Stimulated activated CD8-positive, alpha-beta memory T cell treated with anti-CD3 and anti-CD28 coated beads, Interleukin-15, amount 100 ng/mL, for 48 hours (primary cell): ENCODE measurements around the gene PSG5.
"Not testable (repeated sequence)": the region's sequence is repeated elsewhere in the genome, so short reads cannot be mapped to it uniquely, and the experiment has no call there.

ENCODE experiments used
- DNase-seq, 2 donors: peaks; one replicate each; pipeline ENCODE4 v3.0.0-alpha.2; 2020; ENCODE audit warnings: low read depth in 2 of 2

PSG5 gene

DNA sequence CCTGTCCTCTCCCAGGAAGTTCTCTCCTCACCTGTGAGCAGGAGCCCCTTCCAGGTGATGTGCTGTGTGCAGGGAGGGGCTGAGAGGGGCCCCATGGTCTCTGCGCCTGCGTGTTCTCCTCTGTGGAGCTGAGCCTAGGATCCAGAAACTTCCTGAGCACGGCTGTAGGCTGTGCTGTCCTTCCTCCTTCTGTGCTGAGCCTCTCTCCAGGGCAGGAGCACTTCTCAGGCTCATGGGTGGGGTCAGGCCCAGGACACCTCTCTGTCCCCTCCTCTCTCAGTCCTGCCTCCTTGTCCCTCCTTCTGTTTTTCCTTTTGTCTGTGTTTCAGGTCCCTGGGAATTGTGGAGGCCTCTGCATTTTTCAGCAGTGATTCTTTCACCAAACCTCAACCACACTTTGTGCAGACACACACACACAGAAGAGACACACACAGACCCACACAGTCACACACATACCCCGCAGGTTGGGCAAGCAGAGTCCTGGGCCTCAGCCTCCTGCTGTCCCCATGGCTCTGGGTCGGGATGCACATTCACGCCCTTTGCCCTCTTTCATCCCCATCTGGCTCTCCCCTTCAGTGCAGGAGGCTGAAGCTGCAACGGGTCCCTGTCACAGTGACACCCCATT lies at the start of gene PSG5:
TSS of gene PSG5 (minus strand) at position 226 of the 625 bp plus-strand sequence. CDS start at position 95, 131 bp downstream.
- not testable (repeated sequence) for DNase-seq

DNA sequence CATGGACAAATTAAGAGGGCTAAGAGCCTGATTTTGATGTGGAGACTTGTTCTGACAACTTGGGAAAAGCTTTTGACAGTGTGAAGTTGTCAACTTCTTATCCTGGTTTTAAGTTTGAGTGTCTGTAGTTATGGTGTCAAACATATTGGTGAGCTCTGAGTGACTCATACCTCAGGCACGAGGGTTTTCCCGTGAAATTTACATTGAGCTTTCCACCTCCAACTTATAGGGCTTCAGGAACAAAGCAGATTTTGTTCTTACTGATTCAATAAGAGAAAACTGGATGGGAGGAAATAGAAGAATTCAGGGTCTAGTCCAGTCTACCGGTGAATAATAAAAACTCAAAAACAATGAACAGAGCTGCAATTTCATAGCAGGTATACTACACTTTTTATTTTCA lies 49.4 kb upstream of the PSG5 start:
- not testable (repeated sequence) for DNase-seq

DNA sequence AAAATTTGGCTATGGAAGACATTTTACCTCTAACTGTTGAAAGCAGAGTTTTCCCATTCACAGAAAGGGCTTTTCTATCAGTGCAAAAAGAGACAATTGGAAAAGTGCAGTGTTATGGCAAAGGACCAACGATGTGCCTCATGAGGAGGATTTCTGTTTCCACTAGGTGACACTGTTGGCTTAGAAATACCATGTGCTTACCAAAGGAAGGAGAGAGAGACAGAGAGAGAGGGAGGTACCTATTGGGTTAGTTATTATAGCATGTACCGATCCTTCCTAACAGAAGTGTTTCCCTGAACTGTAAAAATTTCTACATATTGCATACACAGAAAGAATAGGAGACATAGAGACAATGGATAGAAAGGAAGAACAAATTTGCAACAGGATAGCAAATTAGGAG lies 43.0 kb upstream of the PSG5 start:
- DNase-seq = no peak

DNA sequence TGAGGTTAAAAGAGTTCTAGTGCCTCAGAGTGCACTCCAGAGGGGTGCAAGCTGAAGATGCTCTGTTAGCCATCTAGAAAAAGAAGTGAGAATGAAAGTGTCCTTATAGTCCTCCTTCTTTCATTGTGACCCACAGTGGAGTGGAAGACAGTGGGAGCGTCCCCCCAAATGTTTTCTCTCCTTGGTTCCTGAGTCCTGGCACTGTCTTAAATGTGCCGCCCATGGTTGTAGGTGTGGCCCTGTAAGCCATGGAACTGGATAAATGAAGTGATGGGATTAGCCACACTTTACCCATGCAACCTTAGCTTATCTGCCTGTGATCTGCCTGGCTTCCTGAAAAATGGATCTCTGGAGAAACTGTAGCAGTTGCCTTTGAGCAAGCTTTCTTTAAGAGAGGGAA lies 42.4 kb upstream of the PSG5 start:
- not testable (repeated sequence) for DNase-seq

DNA sequence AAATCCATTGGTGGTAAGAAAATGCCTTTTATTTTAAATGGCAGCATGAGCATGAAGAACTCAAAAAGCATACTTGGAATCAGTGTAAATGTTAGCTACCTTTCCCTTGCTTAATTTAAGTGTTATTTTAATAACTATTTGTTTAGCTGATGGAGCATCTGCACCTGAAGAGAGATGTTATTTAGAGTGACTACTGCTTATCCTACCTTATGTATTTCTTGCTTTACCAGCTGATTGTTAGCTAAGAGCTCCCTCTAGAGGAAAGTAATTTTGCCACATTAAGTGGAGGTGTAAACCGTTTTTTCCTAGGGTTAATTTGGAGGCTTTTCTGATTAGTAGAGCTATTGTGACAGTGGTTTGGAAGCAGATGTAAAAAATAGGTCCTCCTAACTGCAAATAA lies 40.6 kb upstream of the PSG5 start:
- DNase-seq = not testable (repeated sequence)

DNA sequence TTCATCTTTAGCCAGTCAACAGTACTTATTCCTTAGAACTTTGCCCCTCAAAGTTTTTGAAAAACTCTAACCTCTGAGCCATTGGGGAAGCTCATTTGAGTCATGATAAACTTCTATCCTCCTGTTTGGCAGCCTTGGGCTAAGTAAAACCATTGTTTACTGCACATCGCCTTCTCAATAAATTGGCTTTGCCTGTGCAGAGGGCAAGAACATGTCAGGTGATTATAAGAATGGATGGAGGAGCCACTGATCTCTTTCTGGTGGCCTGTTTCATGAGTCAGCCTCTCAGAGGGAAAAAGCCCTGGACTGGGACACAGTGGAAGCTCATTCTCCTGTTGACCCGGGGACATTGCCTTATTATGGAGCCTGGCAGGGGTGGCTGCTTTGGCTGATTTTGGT lies 38.5 kb upstream of the PSG5 start:
- DNase-seq = no peak

DNA sequence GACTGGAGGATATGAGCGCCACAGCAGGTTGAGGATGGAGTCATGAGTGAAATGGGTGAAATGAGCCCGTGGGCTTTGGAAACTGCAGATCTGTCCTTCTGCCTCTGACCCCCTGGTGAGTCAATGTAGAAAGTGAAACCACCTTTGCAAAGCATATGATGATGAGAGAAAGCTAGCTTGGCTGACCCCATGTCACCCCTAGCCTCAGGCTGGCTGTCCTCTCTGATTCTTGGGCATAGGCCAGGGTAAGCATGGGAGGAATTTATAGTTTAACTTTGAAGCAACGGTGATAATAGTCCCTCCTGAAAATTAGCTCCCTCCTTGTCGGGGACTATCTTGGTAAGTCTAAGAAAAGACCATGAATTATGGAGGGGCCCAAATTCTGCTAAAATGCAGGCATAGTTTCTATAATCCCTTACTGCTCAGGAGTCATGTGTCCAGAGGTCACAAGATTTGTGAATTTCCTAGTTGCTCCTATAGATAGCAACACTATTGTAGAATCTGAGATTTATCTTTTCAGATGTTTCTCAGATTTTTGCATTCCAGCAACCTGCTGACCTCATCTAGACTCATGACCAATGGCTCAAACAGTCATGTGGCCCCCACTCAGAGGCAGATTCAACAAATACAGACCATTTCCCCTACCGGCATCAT lies 38.0 kb upstream of the PSG5 start:
- DNase-seq = not testable (repeated sequence)

DNA sequence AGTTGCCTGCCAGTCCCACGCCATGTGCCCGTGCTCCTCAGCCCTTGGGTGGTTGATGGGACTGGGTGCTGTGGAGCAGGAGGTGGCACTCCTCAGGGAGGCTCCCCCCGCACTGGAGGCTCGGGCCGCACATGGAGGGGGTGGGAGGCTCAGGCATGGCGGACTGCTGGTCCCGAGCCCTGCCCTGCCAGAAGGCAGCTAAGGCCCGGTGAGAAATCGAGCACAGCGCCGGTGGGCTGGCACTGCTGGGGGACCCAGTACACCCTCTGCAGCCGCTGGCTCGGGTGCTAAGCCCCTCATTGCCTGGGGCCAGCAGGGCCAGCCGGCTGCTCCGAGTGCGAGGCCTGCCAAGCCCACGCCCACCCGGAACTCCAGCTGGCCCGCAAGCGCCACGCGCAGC lies 35.6 kb upstream of the PSG5 start:
- DNase-seq = not testable (repeated sequence)

DNA sequence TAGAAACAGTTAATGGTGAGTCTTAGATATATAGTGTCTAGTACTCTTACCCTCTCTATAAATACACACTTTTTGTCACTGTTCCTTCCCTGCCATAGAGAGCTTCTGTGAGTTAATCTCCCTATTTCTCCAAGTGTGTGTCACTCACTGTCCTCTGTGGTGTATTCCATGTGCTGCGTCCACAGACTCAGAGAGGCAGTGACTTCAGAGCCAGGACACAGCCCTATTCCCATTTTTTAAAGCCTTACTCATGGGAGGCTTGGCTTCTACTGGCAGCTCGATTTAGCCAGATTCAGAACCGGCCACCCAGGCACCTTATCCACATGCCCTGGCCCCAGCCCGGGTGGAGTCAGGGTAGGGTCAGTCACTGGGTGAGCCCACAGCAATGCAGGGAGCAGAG lies 32.8 kb upstream of the PSG5 start:
- DNase-seq = not testable (repeated sequence)

DNA sequence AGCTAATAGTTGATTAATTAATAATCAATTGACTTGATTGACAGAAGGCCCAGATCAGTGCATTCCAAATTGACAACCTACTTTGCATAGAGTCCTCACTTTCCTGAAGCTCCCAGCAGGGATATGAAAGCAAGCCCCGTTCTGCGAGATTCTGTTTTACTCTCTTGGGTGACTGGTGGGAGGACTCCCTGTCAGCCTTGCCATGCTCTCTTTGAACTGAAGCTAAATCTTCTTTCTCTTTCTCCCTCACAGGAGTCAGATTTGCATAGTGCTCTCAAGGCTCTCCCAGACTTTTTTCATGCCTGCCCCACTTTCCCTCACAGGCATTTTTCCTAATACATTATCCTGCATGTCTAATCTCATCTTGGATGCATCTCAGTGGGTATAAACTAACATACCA lies 29.5 kb upstream of the PSG5 start:
- DNase-seq = not testable (repeated sequence)

DNA sequence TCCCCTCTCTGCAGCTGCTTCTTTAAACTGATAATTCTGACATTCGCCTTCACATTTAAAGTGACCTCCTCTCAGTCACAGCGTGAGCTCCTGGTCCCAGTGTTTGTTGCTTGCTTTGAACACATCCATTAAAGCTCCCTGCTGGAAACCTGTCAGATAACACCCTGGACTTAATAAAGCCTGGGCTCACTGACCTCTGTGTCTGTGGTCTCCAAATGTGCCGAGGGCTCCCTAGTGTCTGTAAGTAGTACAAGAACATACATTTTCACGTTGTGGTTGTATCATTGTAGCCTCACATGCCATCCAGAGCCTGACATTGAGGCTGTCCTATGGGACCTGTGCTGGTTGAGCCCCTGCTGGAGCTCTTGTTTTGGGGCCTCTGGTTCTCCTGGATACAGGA lies 21.7 kb upstream of the PSG5 start:
- DNase-seq = no peak

DNA sequence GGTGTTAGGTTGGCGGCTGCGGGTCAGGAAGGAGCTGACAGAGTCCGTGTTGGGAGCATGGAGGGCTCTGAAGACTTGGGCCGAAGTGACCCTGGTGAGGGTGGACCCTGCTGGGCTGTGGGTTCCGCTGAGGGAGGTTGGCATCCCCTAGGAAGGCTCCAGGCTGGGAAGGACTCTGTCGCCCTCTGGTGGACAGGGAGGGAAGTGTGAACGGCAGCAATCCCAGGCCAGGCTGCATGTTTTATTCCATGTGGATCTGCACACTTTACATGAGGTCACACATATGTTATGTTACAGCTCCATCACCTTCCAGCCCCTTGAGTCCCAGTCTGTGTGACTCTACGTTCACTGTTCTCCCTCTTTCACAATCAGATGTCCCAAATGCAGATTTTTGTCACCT lies 20.8 kb upstream of the PSG5 start:
- DNase-seq = not testable (repeated sequence)

DNA sequence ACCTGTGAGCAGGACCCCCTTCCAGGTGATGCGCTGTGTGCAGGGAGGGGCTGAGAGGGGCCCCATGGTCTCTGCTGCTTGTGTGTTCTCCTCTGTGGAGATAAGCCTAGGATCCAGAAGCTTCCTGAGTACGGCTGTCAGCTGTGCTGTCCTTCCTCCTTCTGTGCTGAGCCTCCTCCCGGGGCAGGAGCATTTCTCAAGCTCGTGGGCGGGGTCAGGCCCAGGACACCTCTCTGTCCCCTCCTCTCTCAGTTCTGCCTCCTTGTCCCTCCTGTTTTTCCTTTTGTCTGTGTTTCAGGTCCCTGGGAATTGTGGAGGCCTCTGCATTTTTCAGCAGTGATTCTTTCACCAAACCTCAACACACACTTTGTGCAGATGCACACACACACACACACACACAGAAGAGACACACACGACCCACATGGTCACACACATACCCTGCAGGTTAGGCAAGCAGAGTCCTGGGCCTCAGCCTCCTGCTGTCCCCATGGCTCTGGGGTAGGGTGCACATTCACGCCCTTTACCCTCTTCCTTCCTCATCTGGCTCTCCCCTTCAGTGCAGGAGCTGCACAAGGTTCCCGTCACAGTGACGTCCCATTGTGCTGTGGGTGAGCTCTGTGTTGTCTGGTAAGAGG lies 19.3 kb upstream of the PSG5 start, which contains the start of gene PSG4:
TSS of gene PSG4 (minus strand) at position 168 of the 635 bp plus-strand sequence. CDS start at position 66, 102 bp downstream.
- not testable (repeated sequence) for DNase-seq

DNA sequence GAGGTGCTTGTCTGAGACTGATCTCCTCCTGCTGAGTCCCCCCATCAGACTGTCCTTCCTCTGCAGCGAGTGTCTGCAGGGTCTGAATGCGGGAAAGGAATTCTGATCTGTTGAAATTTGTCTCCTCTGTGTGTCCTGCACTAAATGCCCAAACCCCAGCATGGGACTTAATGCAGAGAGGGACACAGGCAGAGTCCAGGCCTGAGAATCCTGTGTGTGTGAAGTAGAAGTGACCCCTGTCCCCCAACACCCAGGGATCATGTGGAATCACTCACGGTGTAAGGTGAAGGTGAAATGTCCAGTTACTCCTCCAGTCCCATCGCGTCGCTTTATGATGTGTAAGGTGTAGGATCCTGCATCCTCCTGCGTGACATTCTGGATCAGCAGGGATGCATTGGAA lies 17.3 kb upstream of the PSG5 start:
- DNase-seq = not testable (repeated sequence)

DNA sequence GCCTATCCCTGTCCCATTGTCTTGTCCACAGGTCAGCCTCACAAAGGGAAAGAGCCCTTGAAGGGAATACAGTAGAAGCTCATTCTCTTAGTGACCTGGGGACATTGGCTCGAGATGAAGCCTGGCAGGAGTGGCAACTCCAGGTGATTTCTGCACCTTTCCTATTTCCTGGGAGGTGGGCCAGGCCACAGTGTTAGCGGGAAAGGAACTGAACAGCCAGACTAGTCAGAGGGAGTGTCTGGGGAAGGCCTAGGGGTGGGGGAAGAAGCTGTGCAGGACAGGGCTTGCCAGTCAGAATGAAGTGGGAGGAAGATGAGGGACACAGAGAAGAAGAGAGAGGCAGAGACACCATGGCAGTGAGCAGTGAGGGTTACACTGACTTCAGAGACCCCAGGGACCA lies 15.6 kb upstream of the PSG5 start:
- DNase-seq = not testable (repeated sequence)

DNA sequence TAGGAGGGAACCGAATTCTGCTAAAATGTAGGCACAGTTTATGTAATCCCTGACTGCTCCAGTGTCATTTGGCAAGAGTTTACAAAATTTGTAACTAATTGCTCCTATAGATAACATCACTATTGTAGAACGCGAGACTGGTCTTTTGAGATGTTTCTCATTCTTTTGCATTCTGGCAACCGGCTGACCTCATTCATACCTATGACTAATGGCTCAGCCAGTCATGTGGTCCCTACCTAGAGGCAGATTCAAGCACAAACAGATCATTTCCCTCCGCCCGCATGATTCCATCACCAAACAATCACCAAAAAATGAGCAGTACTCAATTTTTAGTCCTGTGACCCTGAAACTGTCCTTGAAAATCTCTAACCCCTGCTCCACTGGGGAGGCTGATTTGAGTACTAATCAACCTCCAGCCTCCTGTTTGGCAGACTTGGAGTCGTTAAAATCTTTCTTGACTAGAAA lies 15.0 kb upstream of the PSG5 start:
- not testable (repeated sequence) for DNase-seq

DNA sequence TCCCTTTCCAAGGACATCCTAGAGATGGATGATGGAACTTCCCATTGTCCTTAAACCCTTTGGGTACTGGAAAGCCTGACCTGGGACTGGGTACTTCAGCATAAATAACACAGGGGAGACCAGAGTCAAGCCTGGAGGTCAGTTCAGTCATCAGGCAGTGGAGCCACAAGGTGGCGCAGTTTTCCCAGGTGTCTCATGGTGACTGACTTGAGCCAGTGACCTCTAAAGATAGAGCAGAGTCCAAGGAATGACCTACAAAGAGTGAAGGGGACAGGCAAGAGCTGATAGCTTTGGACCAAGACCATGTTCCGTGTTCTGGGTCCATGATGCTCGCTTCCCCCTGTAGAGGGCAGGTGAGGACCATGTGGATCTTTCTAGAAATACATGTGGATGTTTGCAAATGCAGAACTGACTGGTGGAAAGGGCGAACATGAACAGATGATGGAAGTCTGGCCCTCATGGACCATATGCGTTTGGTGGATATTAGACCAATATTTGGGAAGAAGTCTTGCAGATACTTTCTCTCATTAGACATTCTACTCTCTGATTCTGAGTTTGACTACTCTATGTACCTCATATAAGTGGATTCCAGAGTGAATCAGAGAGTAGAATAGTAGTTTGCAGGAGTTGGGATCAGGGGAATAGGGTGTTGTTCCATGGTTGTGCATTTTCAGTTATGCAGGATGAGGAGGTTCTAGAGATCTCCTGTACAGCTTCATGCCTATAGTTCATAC lies 12.5 kb upstream of the PSG5 start:
- DNase-seq = not testable (repeated sequence)

DNA sequence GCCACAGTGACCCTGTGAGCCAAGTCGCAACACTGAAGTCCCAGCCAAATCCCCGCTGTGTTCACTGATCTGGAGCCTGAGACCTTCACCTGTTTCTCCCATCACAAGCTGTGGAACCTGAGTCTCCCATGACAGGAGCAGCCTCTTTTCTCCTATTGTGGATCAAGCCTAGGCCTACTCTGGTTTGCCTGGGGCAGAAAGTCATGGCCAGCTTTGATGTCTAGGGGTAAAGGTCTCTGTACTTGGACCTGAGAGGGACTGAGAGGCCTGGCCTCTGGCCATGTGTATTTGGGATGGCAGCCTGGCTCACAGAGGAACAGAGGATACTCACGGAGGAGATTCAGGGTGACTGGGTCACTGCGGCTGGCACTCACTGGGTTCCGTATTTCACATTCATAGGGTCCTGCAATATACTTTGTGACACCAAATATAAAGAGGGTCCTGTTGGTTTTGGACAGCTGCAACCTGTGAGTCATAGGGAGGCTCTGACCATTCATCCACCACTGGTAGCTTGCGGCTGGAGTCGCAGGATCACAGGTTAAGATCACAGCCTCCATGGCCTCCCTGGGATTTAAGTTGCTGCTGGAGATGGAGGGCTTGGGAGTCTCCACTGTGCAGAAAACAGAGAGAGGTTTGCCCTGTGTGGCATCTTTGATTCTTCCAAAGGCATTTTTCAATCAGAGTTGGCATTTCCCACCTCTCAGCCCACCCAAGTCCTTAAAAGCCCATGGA lies 11.5 kb upstream of the PSG5 start:
- not testable (repeated sequence) for DNase-seq

DNA sequence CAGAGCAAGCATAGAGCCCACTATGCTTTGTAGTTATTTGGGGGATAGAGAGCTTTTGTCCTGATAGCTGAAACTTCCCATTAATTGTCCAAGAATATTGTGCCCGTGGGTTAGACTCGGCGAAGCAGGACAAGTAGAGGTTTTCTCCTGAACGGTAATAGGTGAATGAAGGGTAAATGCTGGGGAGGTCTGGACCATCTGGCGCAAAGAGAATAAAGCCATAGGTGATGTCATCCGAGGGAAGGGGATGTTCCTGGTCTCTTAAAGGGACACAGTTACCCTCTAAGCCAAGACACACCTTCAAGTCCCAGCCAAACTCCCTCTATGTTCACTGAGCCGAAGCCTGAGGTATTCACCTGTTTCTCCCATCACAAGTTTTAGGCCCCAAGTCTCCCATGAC lies 8.1 kb upstream of the PSG5 start:
- DNase-seq = not testable (repeated sequence)

DNA sequence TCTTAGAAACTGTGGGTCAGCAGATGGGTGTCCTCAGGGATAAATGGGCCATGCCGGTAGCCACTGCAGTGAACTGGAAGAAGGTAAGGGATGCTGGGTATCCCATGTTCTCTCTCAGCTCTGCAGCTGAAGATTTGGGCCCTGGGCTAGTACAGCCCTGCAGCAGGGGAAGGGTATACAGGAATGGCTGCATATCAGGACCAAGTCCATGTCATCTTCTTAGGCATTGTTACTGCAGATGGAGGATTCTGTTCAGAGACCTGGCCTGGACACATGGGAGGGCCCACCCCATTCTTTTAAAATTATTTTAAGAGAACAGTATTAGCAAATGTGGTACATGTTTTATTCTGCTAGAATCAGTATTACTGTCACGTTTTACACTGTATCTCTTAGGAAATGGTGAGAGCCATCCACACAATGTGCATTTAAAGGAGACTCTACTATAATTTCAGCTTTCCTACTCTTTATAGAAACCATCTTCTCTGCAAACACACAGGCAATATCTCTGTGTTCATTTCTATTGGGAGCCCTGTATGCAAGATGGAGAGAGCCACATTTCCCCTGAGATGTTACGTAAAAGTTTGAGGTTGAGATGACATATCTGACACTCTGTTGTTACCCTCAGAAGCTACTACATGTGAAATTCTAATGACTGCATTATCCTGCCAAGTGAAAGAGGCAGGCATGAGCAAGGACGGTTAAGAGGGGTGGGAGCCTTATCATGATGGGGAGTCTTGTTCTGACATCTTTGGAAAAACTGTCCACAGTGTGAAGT lies 6.2 kb upstream of the PSG5 start:
- DNase-seq = not testable (repeated sequence)

DNA sequence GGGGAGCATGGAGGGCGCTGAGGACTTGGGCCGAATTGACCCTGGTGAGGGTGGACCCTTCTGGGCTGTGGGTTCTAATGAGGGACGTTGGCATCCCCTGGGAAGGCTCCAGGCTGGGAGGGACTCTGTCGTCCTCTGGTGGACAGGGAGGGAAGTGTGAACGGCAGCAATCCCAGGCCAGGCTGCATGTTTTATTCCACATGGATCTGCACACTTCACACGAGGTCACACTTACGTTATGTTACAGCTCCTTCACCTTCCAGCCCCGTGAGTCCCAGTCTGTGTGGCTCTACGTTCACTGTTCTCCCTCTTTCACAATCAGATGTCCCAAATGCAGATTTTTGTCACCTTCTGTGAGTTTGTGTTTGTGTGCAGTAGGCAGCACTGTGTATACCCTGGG lies 1.8 kb upstream of the PSG5 start:
- DNase-seq = not testable (repeated sequence)
